Spleen (tissue), 11 donors: ENCODE data around the gene CAMTA1. TPM values are rescaled to one million over a fixed set of nuclear protein-coding genes. Genes with fewer than 3 reads are reported as not detected.
A peak's percentile ranks its signal among the peaks of the same experiment; 100 is the strongest.

ENCODE experiments used
- DNase-seq: peaks from one replicate; pipeline ENCODE4 v3.0.0-alpha.2; 2020
- H3K27ac ChIP-seq, 8 donors: fragments of 200-600 bp; sonication (generic) in 7 of 8; 1 replicate in 4 of 8; 2 replicates in 4 of 8; pipeline versions ENCODE4 v1.5.0 to v1.8.0; 2016 to 2021; ENCODE audit warnings: inconsistent platforms in 4 of 8, mild to moderate bottlenecking in 4 of 8, moderate library complexity in 1 of 8
- H3K27me3 ChIP-seq, 7 donors: fragments of 200-600 bp; sonication (generic) in 6 of 7; replicated peaks in 1 of 7; 1 replicate in 4 of 7; 2 replicates in 3 of 7; pipeline versions ENCODE4 v1.5.0 to v1.8.0; 2016 to 2021; ENCODE audit warnings: inconsistent platforms in 3 of 7, mild to moderate bottlenecking in 1 of 7
- H3K36me3 ChIP-seq, 6 donors: fragments of 200-600 bp; sonication (generic) in 5 of 6; 1 replicate in 4 of 6; 2 replicates in 2 of 6; pipeline versions ENCODE4 v1.5.0 to v1.8.0; 2016 to 2021; ENCODE audit warnings: inconsistent platforms in 2 of 6
- H3K4me1 ChIP-seq, 6 donors: fragments of 200-600 bp; sonication (generic) in 5 of 6; 1 replicate in 3 of 6; 2 replicates in 3 of 6; pipeline versions ENCODE4 v1.5.0 to v1.8.0; 2016 to 2021; ENCODE audit warnings: inconsistent platforms in 3 of 6
- H3K4me3 ChIP-seq, 8 donors: fragments of 200-600 bp; sonication (generic) in 7 of 8; 1 replicate in 4 of 8; 2 replicates in 4 of 8; pipeline versions ENCODE4 v1.5.0 to v1.8.0; 2016 to 2021; ENCODE audit warnings: inconsistent platforms in 4 of 8, mild to moderate bottlenecking in 4 of 8, moderate library complexity in 2 of 8
- H3K9me3 ChIP-seq, 8 donors: fragments of 200-600 bp; sonication (generic) in 7 of 8; 1 replicate in 4 of 8; 2 replicates in 4 of 8; pipeline versions ENCODE4 v1.5.0 to v1.8.0; 2016 to 2021; ENCODE audit warnings: inconsistent platforms in 4 of 8
- CTCF ChIP-seq, 11 experiments: fragments of 200-600 bp in 7 of 11; fragments of 450-650 bp in 4 of 11; sonication (generic) in 4 of 11; IDR thresholded peaks in 8 of 11; conservative IDR thresholded peaks in 3 of 11; 1 replicate in 7 of 11; 2 replicates in 4 of 11; pipeline versions ENCODE4 v1.4.0 to v1.8.0; 2016 to 2021; ENCODE audit warnings: antibody characterized with exemption in 11 of 11, inconsistent platforms in 4 of 11, mild to moderate bottlenecking in 1 of 11
- POLR2A ChIP-seq, 3 donors: fragments of 450-650 bp; IDR thresholded peaks; one replicate each; pipeline ENCODE4 v1.5.1; 2017; ENCODE audit warnings: antibody characterized with exemption in 3 of 3, mild to moderate bottlenecking in 1 of 3
- POLR2AphosphoS5 ChIP-seq, 3 donors: sonication (generic); formaldehyde crosslinking; IDR thresholded peaks; one replicate each; pipeline ENCODE4 v1.5.1; 2017; ENCODE audit warnings: antibody characterized with exemption in 3 of 3
- WGBS, 5 donors: extraction: QIAGEN DNeasy Blood & Tissue Kit in 3 of 5; methylation state at CpG; one replicate each; pipeline versions ENCODE4 v1.1.5 to v1.1.7; 2013 to 2018; 5-methylcytosine and 5-hydroxymethylcytosine counted together
- intact Hi-C: fragments of 100-400 bp; cut with DNase I; formaldehyde crosslinking; loops from one replicate; pipeline ENCODE4 v1.15.0; 2023; ENCODE audit warnings: low total_unique reads
- polyA plus RNA-seq, 3 donors: library from polyadenylated mRNA; stranded (reverse); fragments of 200-250 nt; gene quantifications; one replicate each; pipeline ENCODE4 v1.2.1, GENCODE V29; 2013
- total RNA-seq, 7 donors: library from RNA; depleted of rRNA in 3 of 7; stranded (reverse); fragments of >200 nt in 3 of 7; fragmentation: NEBNext Ultra II Directional in 4 of 7; extraction: Animal tissue kit (Norgen Biotek cat#: 25700) in 4 of 7; gene quantifications; one replicate each; pipeline versions ENCODE4 v1.1.0 to v1.2.1, GENCODE V29; 2016 to 2021
- donor health status: healthy with polysubstance abuse.
- donor health status: DM: no; HTN: no; CAD: no; lungs with moderate emphysema.
- donor health status: DM: no; HTN: no; CAD: no.
- donor health status: Bipolar disorder and iron deficiency.
- donor health status: healthy.
- donor health status: DM: no; HTN: no; CAD: no.
- donor health status: DM: yes; HTN: yes; CAD: no.

Gene CAMTA1
- total and polyA plus RNA-seq, 10 donors = 53.0 to 106 (median 77.3) TPM

GRCh38 chr1:6913086-6913485 lies 127.8 kb downstream of the CAMTA1 start:
- WGBS, 5 donors = 52 to 70% (median 65%) methylated on average over 5 of the region's 5 CpGs
- Histone ChIP-seq H3K4me3 (no peak overlapping the region), H3K27ac (peak overlapping the region in 7 of 8 donors; percentile 61 to 76 (median 68)), H3K27me3 (peaks cover 0 to 20% (median 0%) of the 10 kb centered on the region in 7 donors), H3K9me3 (no peaks in the 10 kb centered on the region), H3K36me3 (no peaks in the 10 kb centered on the region), H3K4me1 (peaks cover 0 to 30% (median 15%) of the 10 kb centered on the region in 6 donors)
- no peak for TF ChIP-seq POLR2AphosphoS5 (IDR thresholded peaks at IDR 0.05)
- TF ChIP-seq POLR2A (IDR thresholded peaks at IDR 0.05) = no peak
- no peak for TF ChIP-seq CTCF (IDR thresholded peaks at IDR 0.05 in 8 of 11, conservative IDR thresholded peaks at IDR 0.05 in 3 of 11)
- no peak for DNase-seq
- intact Hi-C loops = no loop called here

- DNase-seq = no peak
- no peak overlapping the region for H3K4me3 ChIP-seq
- H3K36me3 ChIP-seq = no peaks in the 10 kb centered on the region
- H3K27me3 ChIP-seq = peaks cover 0 to 25% (median 0%) of the 10 kb centered on the region in 7 donors
- WGBS, 5 donors = 70 to 87% (median 79%) methylated on average over 9 of the region's 9 CpGs
- H3K27ac ChIP-seq = no peak overlapping the region
- H3K9me3 ChIP-seq = no peaks in the 10 kb centered on the region
- intact Hi-C loops = no loop called here
- no peak for TF ChIP-seq CTCF (IDR thresholded peaks at IDR 0.05 in 8 of 11, conservative IDR thresholded peaks at IDR 0.05 in 3 of 11)
- TF ChIP-seq POLR2AphosphoS5 (IDR thresholded peaks at IDR 0.05) = no peak
- TF ChIP-seq POLR2A (IDR thresholded peaks at IDR 0.05) = no peak
- peaks cover 0 to 29% (median 15%) of the 10 kb centered on the region in 6 donors for H3K4me1 ChIP-seq
Observed at GRCh38 chr1:6914706-6915105, 129.5 kb downstream of the CAMTA1 start.

GRCh38 chr1:6915999-6916565 lies 130.8 kb downstream of the CAMTA1 start:
- DNase-seq = no peak
- peaks cover 0 to 25% (median 13%) of the 10 kb centered on the region in 6 donors for H3K4me1 ChIP-seq
- H3K36me3 ChIP-seq = no peaks in the 10 kb centered on the region
- WGBS, 5 donors = 83 to 93% (median 87%) methylated on average over 10 to 17 of the region's 17 CpGs
- no peaks in the 10 kb centered on the region for H3K9me3 ChIP-seq
- no peak for TF ChIP-seq POLR2AphosphoS5 (IDR thresholded peaks at IDR 0.05)
- TF ChIP-seq CTCF (IDR thresholded peaks at IDR 0.05 in 8 of 11, conservative IDR thresholded peaks at IDR 0.05 in 3 of 11) = no peak
- no peak overlapping the region for H3K27ac ChIP-seq
- intact Hi-C loops = no loop called here
- H3K4me3 ChIP-seq = no peak overlapping the region
- peaks cover 0 to 25% (median 0%) of the 10 kb centered on the region in 7 donors for H3K27me3 ChIP-seq

- peaks cover 0 to 3% (median 0%) of the 10 kb centered on the region in 8 donors for H3K9me3 ChIP-seq
- H3K27me3 ChIP-seq = peaks cover 0 to 25% (median 0%) of the 10 kb centered on the region in 7 donors
- no peaks in the 10 kb centered on the region for H3K36me3 ChIP-seq
- no peak for DNase-seq
- H3K4me1 ChIP-seq = peaks cover 0 to 19% (median 5%) of the 10 kb centered on the region in 6 donors
- intact Hi-C loops = no loop called here
- no peak for TF ChIP-seq POLR2A (IDR thresholded peaks at IDR 0.05)
- no peak for TF ChIP-seq POLR2AphosphoS5 (IDR thresholded peaks at IDR 0.05)
- TF ChIP-seq CTCF (IDR thresholded peaks at IDR 0.05 in 8 of 11, conservative IDR thresholded peaks at IDR 0.05 in 3 of 11) = no peak
- H3K4me3 ChIP-seq = no peak overlapping the region
- no peak overlapping the region for H3K27ac ChIP-seq
- WGBS, 5 donors = 51 to 81% (median 72%) methylated on average over 4 of the region's 4 CpGs
Observed at GRCh38 chr1:6917067-6917466, 131.8 kb downstream of the CAMTA1 start.
